Measurements from ENCODE around the gene NXPH4.

Gene NXPH4

DNA sequence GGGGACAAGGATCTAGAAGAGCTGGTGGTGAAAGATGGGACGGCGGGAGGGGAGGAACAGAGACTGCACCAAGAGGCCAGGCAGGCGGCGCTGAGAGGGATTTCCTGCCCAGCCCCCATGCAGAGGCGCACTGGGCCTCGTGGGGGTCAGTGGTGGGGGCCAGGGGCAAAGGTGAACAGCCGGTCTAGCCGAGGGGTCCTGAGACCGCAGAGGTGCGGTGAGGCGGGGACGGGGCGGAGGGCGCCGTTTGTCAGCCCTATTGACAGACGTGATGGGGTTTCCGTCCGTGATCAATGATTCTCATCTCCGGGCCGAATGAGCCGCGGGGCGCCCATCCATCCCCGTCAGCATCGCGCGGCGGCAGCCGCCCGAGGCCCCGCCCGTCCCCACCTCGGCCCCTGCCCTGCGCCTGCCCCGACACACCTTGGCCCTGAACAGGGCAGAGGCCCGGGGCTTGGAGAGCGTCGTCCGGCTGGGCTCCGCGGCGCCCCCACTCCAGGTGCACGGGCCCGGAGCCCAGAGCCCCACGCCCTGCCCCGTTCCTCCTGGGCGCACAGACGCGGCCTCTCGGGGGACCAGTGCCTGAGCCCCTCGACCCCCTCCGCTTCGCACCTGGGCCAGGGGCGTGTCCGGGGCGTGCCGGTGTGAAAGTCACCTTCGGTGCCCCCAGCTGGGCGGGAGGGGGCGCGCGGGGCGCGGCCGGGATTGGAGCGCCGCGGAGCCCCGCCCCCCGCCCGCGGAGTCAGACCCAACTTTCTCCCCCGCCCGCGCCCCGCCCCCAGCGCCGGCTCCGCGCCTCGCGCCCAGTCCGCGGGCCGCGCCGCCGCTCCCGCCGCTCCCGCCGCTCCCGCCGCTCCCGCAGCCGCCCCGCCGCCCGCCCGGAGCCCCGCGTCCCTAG lies at the start of gene NXPH4:
Gene NXPH4 (plus strand): TSS at position 781 of the 898 bp plus-strand sequence. CDS start 176 bp downstream, outside the sequence.
- peak; percentile 35 for DNase-seq (ENCODE audit: low read depth)

- peak; percentile 91 for DNase-seq (ENCODE audit: low read depth)
Measured at GRCh38 chr12:57166971-57167371, 49.6 kb upstream of the NXPH4 start.

- DNase-seq (ENCODE audit: low read depth): no peak
Measured at GRCh38 chr12:57168058-57168457, 48.5 kb upstream of the NXPH4 start.

DNA sequence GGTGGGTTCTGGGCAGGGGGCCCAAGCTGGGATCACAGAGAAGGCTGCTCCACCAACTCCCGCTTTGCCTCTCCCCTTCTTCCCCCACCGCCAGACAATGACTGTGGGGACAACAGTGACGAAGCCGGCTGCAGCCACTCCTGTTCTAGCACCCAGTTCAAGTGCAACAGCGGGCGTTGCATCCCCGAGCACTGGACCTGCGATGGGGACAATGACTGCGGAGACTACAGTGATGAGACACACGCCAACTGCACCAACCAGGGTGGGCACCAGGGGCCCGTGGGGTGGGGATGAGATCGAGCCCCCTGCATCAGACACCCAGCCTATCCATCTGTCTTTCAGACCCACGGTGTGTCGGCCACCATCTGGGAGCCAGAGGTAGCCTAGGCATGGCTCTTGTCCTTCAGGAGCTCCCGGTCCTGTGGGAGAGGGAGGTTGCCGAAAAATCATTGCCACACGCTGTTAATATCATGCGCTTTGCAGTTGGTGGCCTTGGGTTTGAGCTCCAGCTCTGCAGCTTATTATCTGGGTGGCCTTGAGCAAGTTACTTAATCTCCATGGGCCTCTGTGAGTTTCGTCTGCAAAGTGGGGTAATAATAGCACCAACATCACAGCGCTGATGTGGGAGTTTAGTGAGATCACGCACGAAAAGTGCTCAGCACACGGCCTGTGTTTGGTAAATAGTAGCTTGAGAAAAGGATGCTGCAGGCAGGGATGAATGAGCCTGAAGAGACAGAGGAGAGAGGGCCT lies 47.4 kb upstream of the NXPH4 start:
- no peak for DNase-seq (ENCODE audit: low read depth)

DNA sequence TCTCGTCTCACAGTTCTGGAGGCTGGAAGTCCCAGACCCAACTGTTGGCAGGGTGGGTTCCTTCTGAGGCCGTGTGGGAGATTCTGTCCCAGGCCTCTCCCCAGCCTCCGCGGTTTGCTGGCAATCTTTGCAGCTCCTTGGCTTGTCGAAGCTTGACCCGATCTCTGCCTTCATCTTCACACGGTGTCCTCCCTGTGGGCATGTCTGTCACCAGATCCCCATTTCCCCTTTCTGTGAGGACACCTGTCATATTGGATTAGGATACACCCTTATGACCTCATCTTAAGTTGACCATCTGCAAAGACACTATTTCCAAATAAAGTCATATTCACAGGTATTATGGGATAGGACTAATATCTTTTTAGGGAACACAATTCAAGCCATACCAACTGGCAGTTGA lies 46.6 kb upstream of the NXPH4 start:
- no peak for DNase-seq (ENCODE audit: low read depth)

DNA sequence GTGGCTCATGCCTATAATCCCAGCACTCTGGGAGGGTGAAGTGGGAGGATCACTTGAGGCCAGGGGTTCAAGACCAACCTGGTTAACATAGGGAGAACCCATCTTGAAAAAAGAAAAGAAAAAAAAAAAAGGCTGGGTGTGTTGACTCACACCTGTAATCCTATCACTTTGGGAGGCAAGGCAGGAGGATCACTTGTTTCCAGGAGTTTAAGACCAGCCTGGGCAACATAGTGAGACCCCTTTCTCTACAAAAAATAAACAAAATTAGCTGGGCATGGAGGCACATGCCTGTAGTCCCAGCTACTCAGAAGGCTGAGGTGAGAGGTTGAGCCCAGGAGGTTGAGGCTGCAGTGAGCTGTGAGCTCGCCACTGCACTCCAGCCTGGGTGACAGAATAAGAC lies 46.2 kb upstream of the NXPH4 start:
- no peak for DNase-seq (ENCODE audit: low read depth)

GRCh38 chr12:57170927-57171326 lies 45.7 kb upstream of the NXPH4 start:
- DNase-seq (ENCODE audit: low read depth): no peak

DNA sequence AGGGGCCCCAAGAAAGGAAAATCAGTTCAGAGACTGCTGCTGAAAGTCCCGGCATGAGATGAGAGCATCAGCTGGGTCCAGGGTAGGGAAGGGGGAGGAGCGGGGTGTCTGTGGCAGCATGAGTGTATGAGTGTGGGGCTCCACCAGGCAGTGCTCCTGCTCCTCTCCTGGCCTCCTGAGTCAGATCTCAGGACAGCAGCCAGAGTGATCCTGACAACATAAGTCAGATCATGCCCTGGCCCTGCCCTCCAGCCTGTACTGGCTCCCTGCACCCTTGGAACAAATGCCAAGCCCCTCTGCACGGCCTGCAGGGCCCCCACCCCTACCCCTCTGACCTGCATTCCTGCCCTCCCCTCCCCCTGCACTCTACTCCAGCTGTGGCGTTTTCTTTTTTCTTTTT lies 44.9 kb upstream of the NXPH4 start:
- peak; percentile 58 for DNase-seq (ENCODE audit: low read depth)

DNA sequence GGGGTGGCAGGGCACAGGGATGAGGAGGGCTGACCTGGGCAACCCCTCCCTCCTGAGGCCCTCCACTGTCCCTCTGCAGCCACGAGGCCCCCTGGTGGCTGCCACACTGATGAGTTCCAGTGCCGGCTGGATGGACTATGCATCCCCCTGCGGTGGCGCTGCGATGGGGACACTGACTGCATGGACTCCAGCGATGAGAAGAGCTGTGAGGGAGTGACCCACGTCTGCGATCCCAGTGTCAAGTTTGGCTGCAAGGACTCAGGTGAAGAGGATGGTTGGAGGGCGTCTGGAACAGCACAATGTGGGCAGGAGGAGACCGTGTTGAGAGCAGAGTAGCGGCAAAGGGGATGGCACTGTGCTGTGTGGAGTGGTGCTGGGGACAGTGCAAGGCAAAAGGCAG lies 43.5 kb upstream of the NXPH4 start:
- DNase-seq (ENCODE audit: low read depth): peak; percentile 50

DNA sequence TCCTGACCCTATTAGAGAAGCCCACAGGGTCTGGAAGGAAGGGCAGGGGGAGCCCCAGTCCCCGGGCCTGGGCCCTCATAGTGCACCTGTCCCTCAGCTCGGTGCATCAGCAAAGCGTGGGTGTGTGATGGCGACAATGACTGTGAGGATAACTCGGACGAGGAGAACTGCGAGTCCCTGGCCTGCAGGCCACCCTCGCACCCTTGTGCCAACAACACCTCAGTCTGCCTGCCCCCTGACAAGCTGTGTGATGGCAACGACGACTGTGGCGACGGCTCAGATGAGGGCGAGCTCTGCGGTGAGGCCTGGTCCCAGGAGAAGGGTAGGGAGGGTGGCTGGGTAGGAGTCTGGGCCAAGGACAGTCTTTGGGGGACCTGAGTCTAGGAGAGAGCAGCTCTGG lies 42.9 kb upstream of the NXPH4 start:
- no peak for DNase-seq (ENCODE audit: low read depth)

DNA sequence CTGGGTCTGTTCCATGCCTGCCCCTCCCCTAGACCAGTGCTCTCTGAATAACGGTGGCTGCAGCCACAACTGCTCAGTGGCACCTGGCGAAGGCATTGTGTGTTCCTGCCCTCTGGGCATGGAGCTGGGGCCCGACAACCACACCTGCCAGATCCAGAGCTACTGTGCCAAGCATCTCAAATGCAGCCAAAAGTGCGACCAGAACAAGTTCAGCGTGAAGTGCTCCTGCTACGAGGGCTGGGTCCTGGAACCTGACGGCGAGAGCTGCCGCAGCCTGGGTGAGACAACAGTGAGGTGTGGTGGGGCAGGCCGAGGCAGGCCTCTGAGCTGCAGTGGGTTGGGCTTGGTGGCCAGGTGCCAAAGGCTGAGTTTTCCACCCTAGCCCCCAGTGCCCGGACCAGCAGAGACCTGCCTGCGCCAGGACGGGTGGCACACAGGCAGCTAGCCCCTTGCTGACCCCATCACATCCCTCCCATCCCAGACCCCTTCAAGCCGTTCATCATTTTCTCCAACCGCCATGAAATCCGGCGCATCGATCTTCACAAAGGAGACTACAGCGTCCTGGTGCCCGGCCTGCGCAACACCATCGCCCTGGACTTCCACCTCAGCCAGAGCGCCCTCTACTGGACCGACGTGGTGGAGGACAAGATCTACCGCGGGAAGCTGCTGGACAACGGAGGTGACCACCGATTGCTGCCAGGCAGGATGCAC lies 41.0 kb upstream of the NXPH4 start:
- peak; percentile 72 for DNase-seq (ENCODE audit: low read depth)

DNA sequence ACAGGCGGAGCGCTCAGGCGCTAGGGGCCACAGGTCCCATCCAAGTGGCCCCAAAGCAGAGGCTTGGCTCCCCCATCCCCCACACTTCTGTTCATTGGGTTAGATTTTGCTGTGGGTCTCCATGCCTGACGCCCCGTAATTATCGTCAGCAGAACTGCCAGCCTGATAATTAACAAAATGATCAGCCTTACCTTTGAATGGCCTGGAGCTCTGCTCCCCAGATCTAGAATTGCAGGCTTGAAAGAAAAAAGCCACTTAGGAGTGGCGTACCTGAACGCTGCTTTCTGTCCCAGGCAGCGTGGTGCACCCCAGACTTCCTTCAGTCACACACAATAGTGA lies 40.5 kb upstream of the NXPH4 start:
- no peak for DNase-seq (ENCODE audit: low read depth)

- peak; percentile 49 for DNase-seq (ENCODE audit: low read depth)
Measured at GRCh38 chr12:57176846-57177245, 39.7 kb upstream of the NXPH4 start.

GRCh38 chr12:57177354-57177753 lies 39.2 kb upstream of the NXPH4 start:
- no peak for DNase-seq (ENCODE audit: low read depth)

DNA sequence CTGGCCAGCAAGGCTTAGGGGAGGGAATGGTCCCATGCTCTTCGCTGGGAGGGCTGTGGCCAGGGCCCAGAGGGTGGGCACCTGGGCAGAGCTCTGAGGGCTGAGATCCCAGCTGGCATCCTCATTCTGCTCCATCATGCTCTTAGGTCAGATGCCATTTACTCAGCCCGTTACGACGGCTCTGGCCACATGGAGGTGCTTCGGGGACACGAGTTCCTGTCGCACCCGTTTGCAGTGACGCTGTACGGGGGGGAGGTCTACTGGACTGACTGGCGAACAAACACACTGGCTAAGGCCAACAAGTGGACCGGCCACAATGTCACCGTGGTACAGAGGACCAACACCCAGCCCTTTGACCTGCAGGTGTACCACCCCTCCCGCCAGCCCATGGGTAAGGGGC lies 38.4 kb upstream of the NXPH4 start:
- no peak for DNase-seq (ENCODE audit: low read depth)

DNA sequence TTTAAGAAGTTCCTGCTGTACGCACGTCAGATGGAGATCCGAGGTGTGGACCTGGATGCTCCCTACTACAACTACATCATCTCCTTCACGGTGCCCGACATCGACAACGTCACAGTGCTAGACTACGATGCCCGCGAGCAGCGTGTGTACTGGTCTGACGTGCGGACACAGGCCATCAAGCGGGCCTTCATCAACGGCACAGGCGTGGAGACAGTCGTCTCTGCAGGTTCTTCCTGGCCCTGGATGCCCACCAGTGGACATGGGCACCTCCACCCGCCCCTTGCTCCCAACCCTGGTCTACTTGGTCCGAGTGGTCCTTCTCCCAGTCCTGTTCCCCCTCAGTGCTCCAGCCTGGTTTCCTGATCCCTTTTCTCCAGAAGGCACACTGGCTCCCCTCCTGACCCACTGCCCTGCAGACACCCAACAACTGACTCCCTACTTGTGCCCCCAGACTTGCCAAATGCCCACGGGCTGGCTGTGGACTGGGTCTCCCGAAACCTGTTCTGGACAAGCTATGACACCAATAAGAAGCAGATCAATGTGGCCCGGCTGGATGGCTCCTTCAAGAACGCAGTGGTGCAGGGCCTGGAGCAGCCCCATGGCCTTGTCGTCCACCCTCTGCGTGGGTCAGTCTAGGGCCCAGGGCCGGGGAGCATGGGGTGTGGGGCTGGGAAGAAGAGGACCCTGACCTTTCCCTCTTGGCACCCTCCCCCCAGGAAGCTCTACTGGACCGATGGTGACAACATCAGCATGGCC lies 37.1 kb upstream of the NXPH4 start:
- DNase-seq (ENCODE audit: low read depth): no peak

GRCh38 chr12:57180321-57180989 lies 36.1 kb upstream of the NXPH4 start:
- no peak for DNase-seq (ENCODE audit: low read depth)

DNA sequence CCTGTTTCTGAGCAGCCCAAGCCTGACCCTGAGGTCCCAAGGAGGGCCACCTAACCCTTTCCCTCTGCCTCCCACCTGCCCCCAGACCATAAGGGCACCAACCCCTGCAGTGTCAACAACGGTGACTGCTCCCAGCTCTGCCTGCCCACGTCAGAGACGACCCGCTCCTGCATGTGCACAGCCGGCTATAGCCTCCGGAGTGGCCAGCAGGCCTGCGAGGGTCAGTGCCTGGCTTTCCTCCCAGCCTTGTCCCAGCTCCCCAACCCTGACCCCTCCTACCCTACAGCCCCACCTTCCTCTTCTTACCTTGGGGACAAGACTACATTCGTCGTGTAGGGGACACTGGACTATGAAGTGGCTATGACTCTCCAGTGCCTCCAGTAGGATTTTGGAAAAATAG lies 35.5 kb upstream of the NXPH4 start:
- DNase-seq (ENCODE audit: low read depth): no peak

DNA sequence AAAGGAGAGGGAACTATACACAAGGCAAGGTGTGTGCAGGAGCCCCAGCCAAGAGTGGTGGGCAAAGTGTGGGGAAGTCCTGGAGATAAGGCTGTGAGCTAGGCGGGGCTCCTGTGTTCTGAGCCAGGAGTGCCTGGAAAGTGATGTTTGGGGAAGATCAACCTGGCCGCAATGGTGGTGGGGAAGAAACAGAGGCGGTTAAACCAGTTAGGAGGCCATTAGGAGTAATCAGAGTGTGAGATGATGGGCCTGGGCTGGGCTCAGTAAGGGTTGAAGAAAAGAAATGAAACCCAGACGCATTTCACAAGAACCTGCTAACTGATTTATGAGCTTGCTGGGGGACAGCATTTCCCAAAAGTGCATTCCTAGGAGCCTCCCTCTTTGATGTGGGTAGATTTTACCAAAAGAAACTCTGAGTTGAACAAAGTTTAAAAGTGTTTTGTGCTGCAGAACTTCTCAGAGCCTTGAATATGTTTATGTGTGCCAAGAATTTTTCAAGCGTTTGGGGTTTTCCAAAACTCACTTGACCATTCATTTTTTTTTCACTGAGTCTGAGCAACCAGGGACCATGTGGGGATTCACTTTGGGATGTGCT lies 34.9 kb upstream of the NXPH4 start:
- no peak for DNase-seq (ENCODE audit: low read depth)

- DNase-seq (ENCODE audit: low read depth): peak; percentile 77
Measured at GRCh38 chr12:57182918-57183575, 33.5 kb upstream of the NXPH4 start.

Data from ELR (cell line).